Measurements from ENCODE around the gene ZNF496.

The ZNF496 gene

DNA sequence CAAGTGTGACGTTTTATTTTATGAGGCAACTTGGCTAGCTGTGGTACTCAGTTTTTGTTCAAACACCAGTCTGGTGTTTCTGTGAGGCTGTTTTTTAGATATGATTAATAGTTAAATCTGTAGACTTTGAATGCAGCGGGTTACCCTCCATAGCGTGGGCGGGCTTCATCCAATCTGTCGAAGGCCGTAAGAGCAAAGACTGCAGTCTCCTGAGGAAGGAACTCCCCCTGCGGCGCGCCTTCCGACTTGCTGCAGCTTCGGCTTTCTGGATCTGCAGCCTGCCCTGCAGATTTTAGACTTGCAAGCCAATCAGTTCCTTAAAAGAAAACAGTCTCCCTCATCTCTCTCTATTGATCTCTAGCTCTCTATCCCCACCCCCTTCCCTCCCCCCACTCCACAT is 4.2 kb upstream of the ZNF496 start:
- H2BK120ac ChIP-seq (ENCODE audit: low read depth, low read length), result no peak overlapping the region
- H3K23ac ChIP-seq (ENCODE audit: low read length), result no peak overlapping the region
- H3K4me3 ChIP-seq (ENCODE audit: low read length), result no peak overlapping the region
- no peak overlapping the region for H3K56ac ChIP-seq (ENCODE audit: low read length)
- H3K4me2 ChIP-seq (ENCODE audit: low read length), result no peak overlapping the region
- no CpG with 5 or more reads among the region's 11 CpGs for WGBS (ENCODE audit: extremely low coverage, insufficient coverage, low lambda C conversion rate)
- H3K9ac ChIP-seq (ENCODE audit: low read length), result no peak overlapping the region
- DNase-seq, result peak; percentile 42
- H3K4me1 ChIP-seq (ENCODE audit: control insufficient read depth, low read depth, low read length), result peaks cover 30% of the 10 kb centered on the region
- no peak overlapping the region for H3K4ac ChIP-seq (ENCODE audit: low read depth, low read length)
- H3K79me1 ChIP-seq (ENCODE audit: low read length), result peaks cover 55% of the 10 kb centered on the region
- H3K36me3 ChIP-seq (ENCODE audit: control insufficient read depth, insufficient read depth, low read length), result peaks cover 6% of the 10 kb centered on the region
- no peak overlapping the region for H2BK5ac ChIP-seq (ENCODE audit: low read length)
- H4K8ac ChIP-seq (ENCODE audit: low read depth, low read length), result no peak overlapping the region
- no peak overlapping the region for H2AK5ac ChIP-seq (ENCODE audit: low read length)
- no peak overlapping the region for H4K5ac ChIP-seq (ENCODE audit: low read length)
- H2BK15ac ChIP-seq (replicated peaks; ENCODE audit: low read depth), result no peak overlapping the region
- H3K18ac ChIP-seq (ENCODE audit: low read length), result no peak overlapping the region
- H3K79me2 ChIP-seq (ENCODE audit: control insufficient read depth, insufficient read depth, low read length), result peaks cover 68% of the 10 kb centered on the region
- no peak overlapping the region for H3K27ac ChIP-seq (ENCODE audit: low read depth, low read length)
- no peaks in the 10 kb centered on the region for H3K27me3 ChIP-seq (ENCODE audit: insufficient read depth, low read length, poor library complexity)

DNA sequence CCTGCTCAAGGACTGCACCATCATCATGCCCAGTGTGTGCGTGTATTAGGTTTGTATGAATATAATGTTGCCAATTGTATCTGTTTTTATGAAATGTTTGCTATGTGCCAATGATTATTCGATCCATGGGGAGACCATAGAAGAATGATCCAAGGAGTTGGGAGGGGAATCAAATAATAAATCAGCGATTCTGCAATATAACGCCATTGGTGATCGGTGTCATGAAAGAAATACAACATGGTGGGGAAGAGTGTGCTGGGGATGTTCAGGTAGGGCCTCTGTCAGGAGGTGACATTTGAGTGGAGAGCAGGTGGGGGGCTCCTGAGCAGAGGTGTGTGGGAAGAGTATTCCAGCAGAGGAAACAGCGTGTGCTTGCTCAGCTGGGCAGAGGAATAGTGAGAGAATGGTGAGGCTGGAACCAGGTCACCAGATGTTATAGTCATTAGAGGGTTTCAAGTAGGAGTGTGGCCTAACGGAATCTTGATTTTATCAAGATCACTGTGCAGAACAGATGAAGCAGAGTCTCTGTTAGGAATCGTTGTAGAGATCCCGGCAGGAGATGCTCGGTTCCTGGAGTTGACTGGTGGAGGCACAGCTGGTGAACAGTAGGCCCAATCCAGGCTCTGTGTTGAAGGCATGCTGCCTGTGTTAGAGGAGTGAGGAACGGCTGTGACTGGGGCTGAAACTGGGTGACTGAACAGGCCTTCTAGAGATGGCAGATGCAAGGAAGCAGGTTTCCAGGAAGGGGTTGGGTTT is 2.9 kb upstream of the ZNF496 start:
- Histone ChIP-seq H3K4me1 (ENCODE audit: control insufficient read depth, low read depth, low read length) (peaks cover 32% of the 10 kb centered on the region), H3K23ac (ENCODE audit: low read length) (no peak overlapping the region), H3K79me1 (ENCODE audit: low read length) (peaks cover 59% of the 10 kb centered on the region), H3K27me3 (ENCODE audit: insufficient read depth, low read length, poor library complexity) (no peaks in the 10 kb centered on the region), H3K4ac (ENCODE audit: low read depth, low read length) (no peak overlapping the region), H3K56ac (ENCODE audit: low read length) (peak overlapping the region; percentile 71), H3K36me3 (ENCODE audit: control insufficient read depth, insufficient read depth, low read length) (peaks cover under 1% of the 10 kb centered on the region), H2BK15ac (replicated peaks; ENCODE audit: low read depth) (no peak overlapping the region), H3K18ac (ENCODE audit: low read length) (no peak overlapping the region), H3K79me2 (ENCODE audit: control insufficient read depth, insufficient read depth, low read length) (peaks cover 75% of the 10 kb centered on the region), H4K8ac (ENCODE audit: low read depth, low read length) (no peak overlapping the region), H4K5ac (ENCODE audit: low read length) (no peak overlapping the region), H3K4me2 (ENCODE audit: low read length) (peak overlapping the region; percentile 15), H2AK5ac (ENCODE audit: low read length) (no peak overlapping the region), H2BK5ac (ENCODE audit: low read length) (no peak overlapping the region), H3K9ac (ENCODE audit: low read length) (peak overlapping the region; percentile 39), H2BK120ac (ENCODE audit: low read depth, low read length) (no peak overlapping the region), H3K4me3 (ENCODE audit: low read length) (no peak overlapping the region), H3K27ac (ENCODE audit: low read depth, low read length) (no peak overlapping the region)
- DNase-seq, result no peak
- WGBS (ENCODE audit: extremely low coverage, insufficient coverage, low lambda C conversion rate), result no CpG with 5 or more reads among the region's 11 CpGs

DNA sequence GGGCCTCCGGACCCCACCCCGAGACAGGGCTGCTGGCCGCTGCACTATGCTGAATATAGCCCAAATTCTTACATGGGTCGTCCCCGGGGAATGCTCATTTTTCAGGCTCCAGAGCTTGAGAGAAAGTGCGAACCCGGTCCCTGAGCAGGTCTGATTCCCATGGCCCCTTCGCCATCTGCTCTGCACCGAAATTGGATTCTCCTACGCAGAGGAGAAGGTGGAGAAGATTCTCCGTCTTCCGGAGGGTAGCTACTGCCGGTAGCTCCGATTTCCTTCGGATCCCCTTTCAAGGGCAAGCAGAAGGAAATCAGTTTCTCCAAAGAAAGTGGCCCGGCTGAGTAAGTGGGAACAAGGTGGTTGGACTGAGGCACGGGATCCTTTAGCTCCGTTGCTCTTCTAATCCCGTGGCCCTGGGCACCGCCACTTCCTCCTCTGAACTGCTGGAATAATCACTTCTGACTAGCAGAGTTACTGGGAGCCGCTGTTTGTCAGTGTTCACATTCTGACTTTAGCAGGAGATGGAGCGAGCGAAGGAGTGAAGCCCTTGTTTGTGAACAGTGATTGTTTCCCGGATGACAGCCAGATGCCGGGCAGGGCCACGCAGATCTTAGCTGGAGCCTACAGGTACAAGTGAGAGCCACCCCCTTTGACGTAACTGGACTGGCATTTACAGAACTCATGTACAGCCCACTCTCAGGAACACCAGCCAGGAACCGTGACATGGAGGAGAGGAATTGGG is 1.1 kb upstream of the ZNF496 start:
- peak overlapping the region; percentile 57 for H3K18ac ChIP-seq (ENCODE audit: low read length)
- no peak overlapping the region for H2BK15ac ChIP-seq (replicated peaks; ENCODE audit: low read depth)
- H3K4me3 ChIP-seq (ENCODE audit: low read length), result peak overlapping the region; percentile 81
- no peak overlapping the region for H4K5ac ChIP-seq (ENCODE audit: low read length)
- no peaks in the 10 kb centered on the region for H3K27me3 ChIP-seq (ENCODE audit: insufficient read depth, low read length, poor library complexity)
- peaks cover 7% of the 10 kb centered on the region for H3K36me3 ChIP-seq (ENCODE audit: control insufficient read depth, insufficient read depth, low read length)
- peak overlapping the region; percentile 88 for H3K9ac ChIP-seq (ENCODE audit: low read length)
- peaks cover 60% of the 10 kb centered on the region for H3K79me1 ChIP-seq (ENCODE audit: low read length)
- H3K4me2 ChIP-seq (ENCODE audit: low read length), result peak overlapping the region; percentile 95
- peak overlapping the region; percentile 95 for H3K23ac ChIP-seq (ENCODE audit: low read length)
- peak overlapping the region; percentile 76 for H2AK5ac ChIP-seq (ENCODE audit: low read length)
- no peak overlapping the region for H3K27ac ChIP-seq (ENCODE audit: low read depth, low read length)
- peak; percentile 43 for DNase-seq
- H2BK5ac ChIP-seq (ENCODE audit: low read length), result no peak overlapping the region
- H3K4ac ChIP-seq (ENCODE audit: low read depth, low read length), result peak overlapping the region; percentile 93
- no CpG with 5 or more reads among the region's 28 CpGs for WGBS (ENCODE audit: extremely low coverage, insufficient coverage, low lambda C conversion rate)
- peaks cover 76% of the 10 kb centered on the region for H3K79me2 ChIP-seq (ENCODE audit: control insufficient read depth, insufficient read depth, low read length)
- no peak overlapping the region for H2BK120ac ChIP-seq (ENCODE audit: low read depth, low read length)
- H3K56ac ChIP-seq (ENCODE audit: low read length), result peak overlapping the region; percentile 98
- H3K4me1 ChIP-seq (ENCODE audit: control insufficient read depth, low read depth, low read length), result peaks cover 32% of the 10 kb centered on the region
- no peak overlapping the region for H4K8ac ChIP-seq (ENCODE audit: low read depth, low read length)

GRCh38 chr1:247332215-247332622 is 552 bp upstream of the ZNF496 start:
- no CpG with 5 or more reads among the region's 38 CpGs for WGBS (ENCODE audit: extremely low coverage, insufficient coverage, low lambda C conversion rate)
- Histone ChIP-seq H2AK5ac (ENCODE audit: low read length) (peak overlapping the region; percentile 76), H3K23ac (ENCODE audit: low read length) (peak overlapping the region; percentile 95), H4K5ac (ENCODE audit: low read length) (no peak overlapping the region), H3K27ac (ENCODE audit: low read depth, low read length) (peak overlapping the region; percentile 31), H3K4me3 (ENCODE audit: low read length) (peak overlapping the region; percentile 81), H3K36me3 (ENCODE audit: control insufficient read depth, insufficient read depth, low read length) (peaks cover 7% of the 10 kb centered on the region), H4K8ac (ENCODE audit: low read depth, low read length) (peak overlapping the region; percentile 66), H3K4me2 (ENCODE audit: low read length) (peak overlapping the region; percentile 95), H3K9ac (ENCODE audit: low read length) (peak overlapping the region; percentile 88), H2BK15ac (replicated peaks; ENCODE audit: low read depth) (no peak overlapping the region), H3K79me2 (ENCODE audit: control insufficient read depth, insufficient read depth, low read length) (peaks cover 71% of the 10 kb centered on the region), H3K79me1 (ENCODE audit: low read length) (peaks cover 54% of the 10 kb centered on the region), H3K27me3 (ENCODE audit: insufficient read depth, low read length, poor library complexity) (no peaks in the 10 kb centered on the region), H2BK5ac (ENCODE audit: low read length) (peak overlapping the region; percentile 73), H3K4ac (ENCODE audit: low read depth, low read length) (peak overlapping the region; percentile 93), H3K18ac (ENCODE audit: low read length) (peak overlapping the region; percentile 57), H3K4me1 (ENCODE audit: control insufficient read depth, low read depth, low read length) (peaks cover 27% of the 10 kb centered on the region), H3K56ac (ENCODE audit: low read length) (peak overlapping the region; percentile 98), H2BK120ac (ENCODE audit: low read depth, low read length) (peak overlapping the region; percentile 40)
- peak; percentile 71 for DNase-seq

DNA sequence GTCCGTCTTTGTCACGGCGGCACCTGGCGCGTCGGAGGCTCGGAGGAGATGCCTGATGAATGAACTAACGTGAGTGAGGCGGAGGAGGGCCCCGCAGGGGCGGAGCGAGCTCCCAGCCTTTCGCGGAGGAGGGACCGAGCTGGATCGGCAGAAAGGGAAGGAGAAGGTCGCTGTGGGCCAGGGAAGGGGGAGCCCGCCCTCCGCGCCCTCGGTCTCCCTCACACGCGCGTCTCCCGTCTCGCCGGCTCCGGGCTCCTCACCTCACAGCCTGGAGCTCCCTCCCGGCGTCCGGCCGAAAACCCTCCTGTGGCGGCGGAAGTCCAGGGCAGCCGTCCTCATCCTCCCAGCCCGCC is 519 bp downstream of the ZNF496 start:
- Histone ChIP-seq H2AK5ac (ENCODE audit: low read length) (no peak overlapping the region), H3K4me3 (ENCODE audit: low read length) (peak overlapping the region; percentile 72), H3K79me1 (ENCODE audit: low read length) (peaks cover 47% of the 10 kb centered on the region), H3K18ac (ENCODE audit: low read length) (peak overlapping the region; percentile 98), H3K56ac (ENCODE audit: low read length) (peak overlapping the region; percentile 87), H4K8ac (ENCODE audit: low read depth, low read length) (peak overlapping the region; percentile 70), H3K23ac (ENCODE audit: low read length) (peak overlapping the region; percentile 59), H2BK5ac (ENCODE audit: low read length) (peak overlapping the region; percentile 43), H3K36me3 (ENCODE audit: control insufficient read depth, insufficient read depth, low read length) (peaks cover 7% of the 10 kb centered on the region), H3K9ac (ENCODE audit: low read length) (peak overlapping the region; percentile 87), H3K4ac (ENCODE audit: low read depth, low read length) (peak overlapping the region; percentile 89), H2BK15ac (replicated peaks; ENCODE audit: low read depth) (no peak overlapping the region), H3K4me2 (ENCODE audit: low read length) (peak overlapping the region; percentile 70), H3K4me1 (ENCODE audit: control insufficient read depth, low read depth, low read length) (peaks cover 23% of the 10 kb centered on the region), H3K79me2 (ENCODE audit: control insufficient read depth, insufficient read depth, low read length) (peaks cover 61% of the 10 kb centered on the region), H3K27me3 (ENCODE audit: insufficient read depth, low read length, poor library complexity) (no peaks in the 10 kb centered on the region), H2BK120ac (ENCODE audit: low read depth, low read length) (no peak overlapping the region), H3K27ac (ENCODE audit: low read depth, low read length) (peak overlapping the region; percentile 92), H4K5ac (ENCODE audit: low read length) (no peak overlapping the region)
- WGBS (ENCODE audit: extremely low coverage, insufficient coverage, low lambda C conversion rate), result no CpG with 5 or more reads among the region's 36 CpGs
- peak; percentile 86 for DNase-seq

Measured in mesendoderm (in vitro differentiated cells).